ENCODE measurements around the gene SLC7A14.

- TF ChIP-seq CTCF (IDR thresholded peaks at IDR 0.05; ENCODE audit: insufficient read depth, low read length, poor library complexity, severe bottlenecking) (no peak), EZH2phosphoT487 (conservative IDR thresholded peaks at IDR 0.05; ENCODE audit: low read length) (no peak)
Observed at GRCh38 chr3:170486398-170486797, 99.5 kb downstream of the SLC7A14 start.
